K562 (cell line): ENCODE results near the gene SYNCRIP. TPM values are rescaled to one million over a fixed set of nuclear protein-coding genes. Genes with fewer than 3 reads are reported as not detected.

Source experiments
- ATF7 ChIP-seq: fragments of 450-650 bp; IDR thresholded peaks from 2 replicates; pipeline ENCODE4 v1.7.1; 2014; ENCODE audit warnings: mild to moderate bottlenecking, moderate library complexity
- BACH1 ChIP-seq: fragments of 200-800 bp; sonication (Bioruptor generic); IDR thresholded peaks from 2 replicates; pipeline ENCODE4 v1.6.1; 2016; ENCODE audit warnings: missing genetic modification characterization, missing compliant biosample characterization
- BDP1 ChIP-seq: IDR thresholded peaks from 3 replicates; pipeline ENCODE4 v1.6.1; 2011; ENCODE audit not compliant: insufficient read length, insufficient read depth
- CHD1 ChIP-seq: fragments of 200-600 bp; sonication (generic); IDR thresholded peaks from one replicate; pipeline ENCODE4 v1.6.1; 2012; ENCODE audit warnings: mild to moderate bottlenecking, moderate library complexity, low read length, inconsistent platforms
- DEAF1 ChIP-seq: fragments of 450-650 bp; formaldehyde crosslinking; IDR thresholded peaks from 2 replicates; pipeline ENCODE4 v1.4.0; 2020; ENCODE audit warnings: mild to moderate bottlenecking, moderate library complexity
- E2F8 ChIP-seq: fragments of 450-650 bp; IDR thresholded peaks from 2 replicates; pipeline ENCODE4 v1.7.1; 2018; ENCODE audit warnings: mild to moderate bottlenecking, low read depth; ENCODE audit not compliant: partially characterized antibody
- ELF1 ChIP-seq: fragments of 200-800 bp; sonication (Bioruptor generic); IDR thresholded peaks from 2 replicates; pipeline ENCODE4 v1.6.1; 2016; ENCODE audit warnings: missing genetic modification characterization, missing compliant biosample characterization
- IFI16 ChIP-seq: fragments of 250-450 bp; sonication (Bioruptor Pico); IDR thresholded peaks from 2 replicates; pipeline ENCODE4 v2.1.2; 2022; ENCODE audit warnings: mild to moderate bottlenecking, inconsistent platforms
- IRF2 ChIP-seq: sonication (generic); formaldehyde crosslinking; IDR thresholded peaks from 2 replicates; pipeline ENCODE4 v1.8.1; 2022; ENCODE audit warnings: mild to moderate bottlenecking, missing genetic modification reagents
- KDM5B ChIP-seq: fragments of 200-600 bp; sonication (generic); IDR thresholded peaks from 2 replicates; pipeline ENCODE4 v1.6.1; 2012; ENCODE audit warnings: low read depth, mild to moderate bottlenecking, moderate library complexity, low read length, control low read depth, inconsistent platforms; ENCODE audit not compliant: insufficient replicate concordance
- MAFF ChIP-seq: IDR thresholded peaks from 2 replicates; pipeline ENCODE4 v1.6.1; 2012; ENCODE audit warnings: low read length, improper control_type of control experiment
- MIER1 ChIP-seq: fragments of 450-650 bp; IDR thresholded peaks from 2 replicates; pipeline ENCODE4 v1.6.1; 2016; ENCODE audit warnings: antibody characterized with exemption, mild to moderate bottlenecking, low read depth
- NFRKB ChIP-seq: fragments of 450-650 bp; IDR thresholded peaks from 2 replicates; pipeline ENCODE4 v1.6.1; 2016; ENCODE audit warnings: low read depth
- PHTF2 ChIP-seq: fragments of 250-450 bp; sonication (Bioruptor Pico); IDR thresholded peaks from 2 replicates; pipeline ENCODE4 v1.5.0; 2021; ENCODE audit warnings: mild to moderate bottlenecking
- PURB ChIP-seq: sonication (generic); formaldehyde crosslinking; IDR thresholded peaks from 2 replicates; pipeline ENCODE4 v1.9.0; 2021; ENCODE audit warnings: low read depth, mild to moderate bottlenecking, missing genetic modification reagents
- RAD51 ChIP-seq: fragments of 450-650 bp; IDR thresholded peaks from 2 replicates; pipeline ENCODE4 v1.7.1; 2016; ENCODE audit warnings: low read depth, mild to moderate bottlenecking, borderline replicate concordance
- SLC30A9 ChIP-seq: fragments of 250-450 bp; sonication (Bioruptor Pico); IDR thresholded peaks from 2 replicates; pipeline ENCODE4 v1.8.0; 2022; ENCODE audit warnings: mild to moderate bottlenecking, moderate library complexity
- SMARCE1 ChIP-seq: fragments of 450-650 bp; IDR thresholded peaks from 2 replicates; pipeline ENCODE4 v1.7.1; 2016; ENCODE audit warnings: mild to moderate bottlenecking
- TAF1 ChIP-seq: IDR thresholded peaks from 2 replicates; pipeline ENCODE4 v1.6.1; 2011; ENCODE audit warnings: mild to moderate bottlenecking, low read length, moderate library complexity; ENCODE audit not compliant: insufficient read depth, control insufficient read depth, severe bottlenecking; ENCODE audit errors: extremely low read depth
- U2AF1 ChIP-seq: fragments of 200-400 bp; formaldehyde crosslinking; optimal IDR thresholded peaks from 2 replicates; pipeline ENCODE3; 2017; ENCODE audit warnings: mild to moderate bottlenecking, low read depth, low read length, moderate library complexity
- ZBTB2 ChIP-seq: fragments of 450-650 bp; IDR thresholded peaks from 2 replicates; pipeline ENCODE4 v1.6.1; 2016; ENCODE audit warnings: antibody characterized with exemption
- ZFP36 ChIP-seq: fragments of 150-350 bp; IDR thresholded peaks from 2 replicates; pipeline ENCODE4 v1.6.1; 2018; ENCODE audit warnings: low read length, low read depth; ENCODE audit not compliant: partially characterized antibody
- ZNF134 ChIP-seq: fragments of 250-450 bp; sonication (Bioruptor Pico); conservative IDR thresholded peaks from 2 replicates; pipeline ENCODE4 v1.4.0; 2020
- ZNF224 ChIP-seq: sonication (generic); formaldehyde crosslinking; IDR thresholded peaks from 2 replicates; pipeline ENCODE4 v1.8.0; 2022; ENCODE audit warnings: mild to moderate bottlenecking, missing genetic modification reagents
- ZNF699 ChIP-seq: fragments of 250-450 bp; sonication (Bioruptor Pico); IDR thresholded peaks from 2 replicates; pipeline ENCODE4 v1.8.0; 2021; ENCODE audit warnings: mild to moderate bottlenecking, moderate library complexity; ENCODE audit not compliant: insufficient replicate concordance
- polyA plus RNA-seq, 8 experiments: library from polyadenylated mRNA; depleted of rRNA in 4 of 8; stranded (reverse) in 5 of 8; unstranded in 3 of 8; fragments of >200 nt; fragmentation: Nextera tagmentation in 2 of 8; fragmentation: Illumina TruSeq in 1 of 8; extraction: Ambion mirVana in 2 of 8; extraction: Trizol in 1 of 8; gene quantifications; 2 replicates each; pipeline versions ENCODE4 v1.2.1 to v1.2.3, GENCODE V29; 2011 to 2014; ENCODE audit warnings: inconsistent platforms in 1 of 8, missing spikeins in 1 of 8
- total RNA-seq, 7 experiments: library from RNA; depleted of rRNA in 6 of 7; stranded (reverse); fragments of >200 nt in 6 of 7; fragmentation: Illumina TruSeq in 2 of 7; extraction: Trizol in 2 of 7; gene quantifications; 2 replicates each; pipeline versions ENCODE4 v1.2.1 to v1.2.3, GENCODE V29; 2011 to 2021; ENCODE audit warnings: low replicate concordance in 1 of 7

SYNCRIP gene
- total and polyA plus RNA-seq, 9 of the 15 experiments (the other 6 are each of a cell fraction or from before 2014, with no cell fraction given): 46.5 to 295 (median 140) TPM

- TF ChIP-seq ELF1 (no peak), ATF7 (peak; percentile 57), MAFF (no peak), PURB (CRISPR knock-in tag) (no peak), SLC30A9 (CRISPR knock-in tag) (no peak), E2F8 (peak; percentile 89), IFI16 (CRISPR knock-in tag) (no peak), RAD51 (no peak), PHTF2 (CRISPR knock-in tag) (no peak), NFRKB (peak; percentile 95), BDP1 (no peak), ZNF134 (CRISPR knock-in tag) (no peak), ZNF699 (CRISPR knock-in tag) (no peak), ZBTB2 (peak; percentile 96), MIER1 (peak; percentile 47; the same call in 1 of the 2 replicates), ZFP36 (no peak), U2AF1 (no peak), TAF1 (peak; percentile 89), CHD1 (peak; percentile 89), DEAF1 (CRISPR knock-in tag) (no peak), ZNF224 (CRISPR knock-in tag) (no peak), KDM5B (peak; percentile 75), SMARCE1 (0 out of 2 replicates have a peak, but pooled peaks have one; percentile 62), BACH1 (tag) (no peak), IRF2 (CRISPR knock-in tag) (0 out of 2 replicates have a peak, but pooled peaks have one; percentile 48)
Observed at GRCh38 chr6:85642774-85643536, at the start of gene SYNCRIP (continued).
